ENCODE measurements around the gene SYT1.

Gene SYT1

DNA sequence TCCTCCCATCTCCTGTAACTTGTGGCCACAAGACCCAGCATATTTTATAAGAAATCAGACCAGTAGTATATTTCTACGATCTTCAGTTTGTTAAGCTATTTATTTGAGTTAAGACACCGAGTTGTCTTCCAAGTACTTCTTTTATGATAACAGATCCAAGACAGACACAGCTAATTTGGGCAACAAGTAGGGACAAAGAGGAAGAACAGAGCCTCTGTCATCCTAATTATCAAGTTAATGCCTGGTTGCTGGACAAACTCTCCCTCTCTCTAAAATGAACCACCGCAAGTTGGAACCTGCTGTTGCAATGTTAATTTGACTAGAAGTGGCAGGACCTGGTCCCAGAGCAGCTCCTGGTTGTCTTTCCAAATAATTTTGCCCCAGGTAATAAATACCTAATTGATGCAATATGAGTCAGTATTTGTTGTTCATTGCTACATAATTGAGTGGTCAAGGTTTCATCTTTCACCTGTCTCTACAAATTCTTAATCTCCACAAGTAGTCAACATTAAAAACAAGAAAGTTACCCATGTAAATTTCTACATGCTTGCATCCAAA, 502.5 kb downstream of the SYT1 start:
- no peak for DNase-seq

DNA sequence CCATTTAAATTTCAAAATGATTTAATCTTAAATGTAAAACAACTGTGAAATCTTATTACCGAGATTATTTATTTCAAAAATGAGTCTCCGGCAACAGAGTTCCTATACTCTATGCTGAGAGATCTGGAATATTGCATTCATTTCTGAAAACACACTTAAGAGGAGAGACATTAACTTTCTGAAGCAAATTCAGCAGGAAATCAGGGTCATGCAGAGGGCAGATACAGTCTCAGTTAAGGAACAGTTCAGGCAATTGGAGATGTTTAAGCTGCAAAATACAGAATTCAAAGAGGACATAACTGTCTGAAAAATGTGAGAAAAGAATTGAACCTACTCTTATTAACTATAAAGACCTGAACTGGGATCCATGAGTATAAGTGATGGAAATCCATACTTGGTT, 505.4 kb downstream of the SYT1 start:
- no peak for DNase-seq

DNA sequence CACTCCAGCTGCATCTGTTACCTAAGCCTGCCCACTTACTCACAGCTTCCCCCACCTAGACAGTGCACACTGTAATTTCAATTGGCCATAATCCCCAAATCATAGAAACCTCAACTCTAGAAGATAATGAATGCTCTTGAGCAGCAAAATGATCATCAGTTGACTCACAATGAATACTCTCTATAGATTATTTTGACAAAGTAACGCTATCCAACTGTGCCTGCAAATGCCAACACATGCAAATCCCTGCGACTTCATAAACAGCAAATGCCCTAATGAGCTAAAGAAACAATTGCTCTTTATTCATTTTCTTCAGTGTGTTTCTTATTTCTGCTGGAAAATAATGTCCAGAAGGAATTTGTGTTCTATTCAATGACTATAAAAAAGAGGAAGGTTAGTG, 506.7 kb downstream of the SYT1 start:
- DNase-seq: no peak

DNA sequence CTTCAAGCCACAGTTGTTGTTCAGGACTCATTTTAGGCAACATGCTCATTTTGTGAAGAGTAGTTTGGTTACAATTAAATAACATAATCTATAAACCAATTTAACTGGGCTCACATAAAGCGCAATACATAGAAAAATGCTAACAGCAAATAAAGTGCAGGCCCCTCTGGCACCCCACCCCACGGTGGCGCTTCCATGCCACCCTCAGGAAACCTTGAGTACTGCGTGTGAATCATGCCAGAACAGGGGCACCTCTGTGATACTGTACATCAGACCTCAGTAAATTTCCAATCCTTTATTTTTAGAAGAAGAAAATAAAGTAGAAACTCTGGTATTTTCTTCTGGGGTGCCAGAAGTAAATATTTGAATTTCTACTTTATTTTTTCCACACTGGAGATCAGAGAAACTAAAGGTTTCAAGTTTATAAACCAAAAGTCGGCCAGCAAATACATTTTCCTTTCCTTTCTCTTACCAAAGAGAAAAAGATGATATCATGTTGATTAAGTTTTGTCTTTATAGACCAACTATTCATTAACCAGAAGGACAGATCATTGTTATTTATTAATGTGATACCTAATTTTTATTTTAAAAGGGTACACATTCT, 509.4 kb downstream of the SYT1 start:
- no peak for DNase-seq

DNA sequence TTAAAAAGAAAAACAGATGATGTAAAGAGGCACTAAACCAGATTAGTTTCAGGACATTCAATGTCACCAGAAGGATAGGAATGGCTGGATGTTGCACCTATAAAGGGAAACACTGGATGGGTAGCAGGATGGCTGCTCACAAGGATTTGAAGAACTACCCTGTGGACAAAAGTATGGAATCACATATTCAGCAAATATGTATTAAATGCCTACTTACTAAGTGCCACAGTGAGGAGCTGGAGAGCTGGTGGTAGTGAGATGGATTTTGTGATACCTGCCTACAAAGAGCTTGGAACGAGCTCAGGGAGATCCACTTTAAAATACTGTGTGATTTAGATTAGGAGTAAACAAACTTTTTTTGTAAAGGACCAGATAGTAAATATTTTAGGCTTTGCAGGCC, 510.0 kb downstream of the SYT1 start:
- DNase-seq: no peak

DNA sequence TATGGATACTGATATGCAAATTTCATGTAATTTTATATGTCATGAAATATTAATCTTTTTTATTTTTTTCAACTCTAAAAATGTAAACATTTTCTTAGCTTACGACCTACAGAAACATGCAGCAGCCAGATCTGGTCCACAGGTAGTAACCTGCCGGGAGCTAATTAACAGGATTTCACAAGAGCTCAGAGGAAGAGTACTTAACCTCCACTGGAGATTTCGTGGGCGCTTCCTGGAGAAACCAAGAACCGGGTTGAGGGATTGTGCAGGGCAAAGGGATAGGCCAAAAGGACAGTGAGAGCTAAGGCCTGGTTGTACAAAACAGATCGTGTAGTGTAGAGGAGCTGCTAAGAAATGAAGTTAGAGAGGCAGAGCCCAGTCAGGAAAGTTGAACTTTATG, 510.5 kb downstream of the SYT1 start:
- no peak for DNase-seq

DNA sequence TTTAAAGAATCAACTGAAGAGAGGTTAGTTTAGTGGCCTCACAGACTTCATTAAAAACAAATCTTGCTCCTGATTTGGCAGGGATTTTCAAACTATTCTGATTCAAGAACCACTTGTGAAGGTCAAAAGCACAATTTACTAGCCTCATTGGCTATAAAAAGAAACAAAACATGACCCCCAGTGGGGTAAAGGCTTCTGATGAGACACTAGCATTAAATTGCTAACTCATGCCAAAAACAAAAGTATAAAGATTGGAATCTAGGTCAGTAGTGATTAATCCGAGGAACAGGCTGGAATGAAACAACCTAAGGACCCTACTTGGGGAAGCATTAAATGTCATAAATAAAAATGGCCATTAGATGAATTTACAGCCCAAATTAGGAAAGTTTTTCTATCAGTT, 513.9 kb downstream of the SYT1 start:
- no peak for DNase-seq

DNA sequence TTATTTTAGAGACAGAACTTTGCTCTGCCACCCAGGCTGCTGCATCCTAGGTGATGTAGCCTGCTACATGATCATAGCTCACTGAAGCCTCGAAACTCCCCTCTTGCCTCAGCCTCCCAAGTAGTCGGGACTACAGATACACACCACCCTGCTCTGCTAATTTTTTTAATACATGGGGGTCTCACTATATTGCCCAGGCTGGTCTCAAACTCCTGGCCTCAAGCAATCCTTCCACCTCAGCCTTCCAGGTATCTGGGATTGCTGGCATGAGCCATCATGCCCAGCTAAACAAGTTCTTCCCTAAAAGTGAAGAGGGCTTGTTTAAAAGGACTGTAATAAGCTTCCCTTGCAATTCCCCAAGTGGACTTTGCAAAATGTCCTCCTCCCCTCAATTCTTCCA, 515.8 kb downstream of the SYT1 start:
- no peak for DNase-seq

DNA sequence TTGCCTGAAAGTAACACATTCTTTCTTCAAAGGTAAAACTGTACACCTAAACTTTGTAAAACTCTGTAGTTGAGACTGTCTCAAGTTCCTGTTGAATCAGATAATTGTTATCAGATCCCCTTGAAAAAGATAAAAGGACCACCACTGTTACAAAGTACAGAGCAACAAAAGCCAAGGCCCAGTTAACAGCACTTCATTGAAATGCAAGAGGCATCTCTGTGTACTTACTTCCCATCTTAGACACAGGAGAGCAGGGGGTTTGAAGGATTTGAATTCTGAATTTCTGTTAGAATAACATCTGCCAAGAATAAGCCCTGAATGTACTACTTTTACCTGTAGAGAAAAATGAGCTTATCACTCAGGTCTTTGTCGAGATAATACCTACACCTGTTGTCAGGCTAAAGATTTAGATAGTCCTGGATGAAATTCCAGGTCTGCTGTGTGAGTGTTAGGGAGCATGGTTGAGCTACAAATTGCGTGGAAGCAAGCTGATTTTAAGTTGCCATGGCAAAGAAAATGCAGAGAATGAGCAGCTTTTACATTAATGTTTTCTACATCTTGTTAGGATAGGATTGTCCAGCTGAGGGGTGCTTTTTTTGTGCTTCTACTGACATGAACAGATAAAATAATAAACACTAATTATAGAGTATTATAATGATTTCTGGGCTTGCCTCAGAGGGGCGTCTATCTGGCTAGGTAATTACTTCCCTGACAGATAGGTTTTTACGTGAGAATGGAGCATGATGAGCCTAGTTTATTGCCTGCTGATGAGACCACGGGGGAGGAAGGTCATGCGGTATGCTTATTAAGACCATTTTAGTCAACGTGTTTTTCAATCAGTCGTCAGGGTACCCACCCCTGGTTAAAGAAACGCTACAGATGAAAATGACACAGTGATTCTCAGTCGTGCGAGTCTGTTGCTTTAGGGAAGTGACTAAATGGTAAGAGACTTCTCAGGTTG, 517.0 kb downstream of the SYT1 start:
- no peak for DNase-seq

DNA sequence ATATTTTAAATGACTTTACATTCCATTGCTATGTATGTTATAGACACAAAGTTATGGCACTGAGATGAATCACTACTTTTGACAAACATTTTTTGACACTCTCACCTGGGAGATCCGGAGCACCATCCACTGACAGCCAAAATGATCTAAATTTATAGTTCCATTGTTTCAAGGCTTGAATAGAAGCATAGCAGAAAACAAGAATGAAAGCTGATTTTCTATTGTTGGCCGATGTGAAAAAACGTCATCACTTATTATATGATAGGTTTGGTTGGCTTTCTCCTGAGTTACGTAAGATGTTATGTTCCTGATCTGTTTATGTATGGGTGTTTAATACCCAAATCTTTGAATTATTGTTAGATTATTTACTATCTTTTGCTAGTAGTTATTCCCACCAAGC, 520.0 kb downstream of the SYT1 start:
- no peak for DNase-seq

DNA sequence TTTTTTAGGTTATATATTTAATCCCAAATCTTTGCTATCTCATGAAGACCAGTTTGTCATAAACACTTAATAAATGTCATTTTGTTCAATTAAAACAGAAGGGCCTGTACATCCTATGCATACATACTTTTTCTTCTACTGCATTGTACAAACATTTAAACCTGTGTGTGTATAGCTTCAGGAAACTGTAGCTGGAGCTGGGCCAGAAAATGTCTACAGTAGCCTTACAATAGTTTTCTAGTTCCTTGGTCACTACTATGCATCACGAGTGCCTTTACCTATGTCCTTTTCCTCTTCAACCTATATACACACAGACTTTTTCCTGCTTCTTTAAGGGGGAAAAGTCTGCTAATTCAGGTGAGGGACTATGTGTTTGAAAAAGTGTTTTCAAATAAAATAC, 523.4 kb downstream of the SYT1 start:
- DNase-seq: no peak

DNA sequence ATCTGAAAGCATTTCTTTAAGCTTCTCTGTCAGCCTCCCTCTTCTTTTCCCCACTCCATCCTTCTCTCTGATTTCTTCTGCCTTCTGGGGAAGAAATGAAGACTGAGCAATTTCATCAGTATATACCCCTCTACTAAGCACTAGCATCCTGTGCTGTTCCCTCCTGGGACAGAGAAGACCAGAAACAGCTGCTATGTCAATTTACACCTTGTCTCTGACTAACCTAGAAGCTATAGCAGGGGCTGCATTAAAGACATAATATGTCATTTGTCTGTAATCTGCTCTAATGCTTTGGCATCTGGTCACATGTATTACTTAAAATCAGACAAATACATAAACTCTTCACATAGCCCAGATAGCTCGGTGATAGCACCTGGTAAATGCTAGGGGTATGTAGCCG, 529.3 kb downstream of the SYT1 start:
- no peak for DNase-seq

DNA sequence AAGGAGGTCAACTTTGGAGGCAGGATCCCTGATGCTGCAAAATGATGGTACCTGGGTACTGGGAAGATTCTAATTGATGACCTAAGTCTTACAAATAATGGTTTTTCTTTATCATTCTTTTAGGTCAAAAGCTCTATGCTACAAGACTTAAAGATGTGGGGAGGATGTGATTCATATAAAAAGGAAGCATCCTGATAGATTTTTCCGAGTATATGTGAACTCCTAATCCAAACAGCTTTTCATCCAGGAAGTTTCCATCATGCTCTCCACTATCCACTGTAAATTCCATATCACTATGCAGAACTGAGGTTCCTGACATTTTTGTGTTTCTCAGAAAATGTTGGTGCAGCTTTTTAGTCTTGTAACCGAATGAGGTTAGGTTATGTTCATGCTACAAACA, 533.0 kb downstream of the SYT1 start:
- DNase-seq: no peak

DNA sequence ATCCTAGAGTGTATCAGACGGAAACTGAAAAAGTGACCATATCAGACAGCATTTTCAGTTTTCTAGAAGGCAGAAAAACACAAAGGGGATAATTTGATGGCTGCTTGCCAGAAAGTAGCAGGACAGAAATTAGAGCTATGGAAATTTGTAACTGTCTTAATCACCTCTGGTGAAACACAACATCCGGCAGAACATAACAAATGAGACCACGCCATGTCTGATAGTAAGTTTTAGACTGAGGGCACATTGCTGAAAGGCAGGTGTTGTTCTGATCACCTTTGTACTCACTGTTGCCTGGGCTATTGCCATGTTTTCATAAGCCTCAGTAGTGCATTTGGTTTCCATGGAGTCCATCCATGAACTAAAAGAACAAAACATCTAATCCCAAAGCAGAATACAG, 535.9 kb downstream of the SYT1 start:
- no peak for DNase-seq

DNA sequence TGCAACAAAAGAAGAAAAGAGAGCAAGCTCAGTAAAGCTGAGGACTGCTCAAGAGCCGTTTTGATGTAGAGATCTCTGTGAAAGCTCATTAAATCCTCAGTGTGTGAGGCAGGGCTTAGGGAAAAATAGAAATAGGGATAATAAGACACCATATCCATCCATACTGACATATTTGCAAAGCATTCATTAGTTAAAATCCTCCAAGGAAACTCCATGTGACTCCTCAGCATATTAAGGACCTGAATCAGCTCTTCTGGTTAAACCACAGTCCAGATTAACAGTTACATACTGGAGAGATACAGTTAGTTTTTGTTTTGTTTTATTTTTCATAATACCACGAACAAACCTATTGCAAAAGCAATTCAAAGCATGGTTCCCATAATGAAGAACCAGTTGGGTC, 538.0 kb downstream of the SYT1 start:
- no peak for DNase-seq

DNA sequence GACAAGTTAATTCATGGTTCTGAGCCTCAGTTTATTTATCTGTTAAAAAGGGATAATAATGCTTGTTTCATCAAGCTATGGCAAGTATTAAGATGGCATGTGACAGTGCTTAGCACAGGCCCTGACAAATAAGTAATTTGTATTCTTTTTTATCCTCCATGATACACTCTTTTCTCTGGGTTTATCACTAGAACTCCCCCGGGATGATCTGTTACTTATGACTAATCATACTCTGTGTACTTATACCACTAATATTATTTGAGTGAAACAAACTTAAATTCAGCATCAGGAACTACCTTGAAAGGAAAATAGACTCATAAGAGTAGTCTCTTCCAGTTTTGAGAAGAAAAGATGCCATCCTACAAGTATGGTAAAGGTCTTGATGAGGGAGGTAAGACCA, 542.4 kb downstream of the SYT1 start:
- DNase-seq: no peak

DNA sequence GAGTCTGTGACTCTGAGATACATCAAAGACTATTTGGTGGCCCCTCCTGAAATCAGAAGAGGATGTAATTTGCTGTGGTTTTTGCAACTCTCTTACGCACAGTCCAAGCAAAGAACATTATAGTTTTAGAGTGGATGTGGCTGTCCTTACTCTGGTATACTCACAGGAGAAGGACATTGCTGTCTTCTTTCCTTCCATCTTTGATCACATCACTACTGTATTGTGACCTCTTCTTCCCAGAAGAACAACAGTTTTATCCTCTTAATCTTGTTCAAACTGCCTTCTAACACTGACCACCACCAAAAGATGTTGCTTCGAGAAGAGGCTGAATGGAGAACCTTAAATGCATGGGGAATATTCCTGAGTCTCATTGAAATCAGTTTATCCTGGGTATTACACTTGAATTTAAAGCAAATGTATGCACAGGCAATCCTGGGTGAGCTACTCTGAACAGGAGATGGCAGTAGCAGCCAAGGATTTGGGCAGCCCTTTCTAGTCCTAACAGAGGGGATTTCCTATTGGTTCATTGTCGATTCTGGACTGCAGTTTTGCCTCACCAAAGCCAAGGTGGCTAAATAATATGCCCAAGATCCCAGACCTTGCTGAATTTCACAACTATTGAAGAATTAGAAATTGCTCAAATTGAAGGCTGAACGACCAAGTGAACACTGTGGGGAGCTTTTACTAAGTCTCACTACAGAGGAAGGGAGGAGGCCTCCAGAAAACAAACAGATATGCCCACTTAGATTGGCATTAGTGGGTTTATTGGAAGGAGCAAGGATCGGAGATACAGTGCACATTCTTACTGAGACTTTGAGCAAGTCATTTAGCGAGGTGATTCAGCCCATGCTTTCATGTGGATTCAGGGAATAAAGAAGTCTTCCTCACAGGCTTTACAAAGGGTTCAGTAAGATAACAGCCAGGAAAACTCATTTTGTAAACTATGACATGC, 543.4 kb downstream of the SYT1 start:
- no peak for DNase-seq

DNA sequence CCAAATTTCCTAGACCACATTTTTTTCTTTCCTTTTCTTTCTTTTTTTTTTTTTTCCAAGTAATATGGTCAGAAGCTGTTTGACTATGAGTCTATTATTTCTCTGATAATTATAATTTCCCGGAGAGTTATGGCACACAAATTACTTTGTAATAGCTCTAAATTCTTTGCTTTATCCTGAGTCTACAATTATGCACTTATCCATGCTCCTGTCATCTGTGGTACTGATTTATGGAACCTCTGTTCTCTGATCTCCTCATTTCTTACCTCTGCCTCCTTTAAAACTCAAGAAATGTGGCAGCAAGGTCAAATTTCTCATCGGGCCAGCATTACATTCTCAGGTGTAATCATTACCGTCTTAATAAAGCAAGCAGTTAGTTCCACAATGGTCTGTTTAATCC, 544.1 kb downstream of the SYT1 start:
- no peak for DNase-seq

DNA sequence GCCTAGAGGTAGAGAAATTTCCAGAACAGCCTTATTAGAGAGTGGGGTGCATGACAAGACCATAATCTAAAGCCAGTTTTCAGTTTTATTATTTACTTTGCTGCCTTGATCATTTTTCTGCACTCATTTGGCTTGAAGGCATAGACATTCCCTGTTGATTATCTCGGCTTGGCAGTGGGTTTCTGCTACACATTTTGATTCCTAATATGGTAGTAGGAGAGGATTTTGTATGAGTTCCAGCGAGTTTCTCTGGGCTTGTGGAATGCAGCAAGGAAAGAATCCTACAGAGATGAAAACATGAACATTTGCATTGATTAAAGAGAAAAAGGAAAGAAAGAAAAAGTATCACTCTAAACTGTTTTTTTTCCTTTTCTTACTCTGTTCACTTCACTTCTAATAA, 545.0 kb downstream of the SYT1 start:
- no peak for DNase-seq

DNA sequence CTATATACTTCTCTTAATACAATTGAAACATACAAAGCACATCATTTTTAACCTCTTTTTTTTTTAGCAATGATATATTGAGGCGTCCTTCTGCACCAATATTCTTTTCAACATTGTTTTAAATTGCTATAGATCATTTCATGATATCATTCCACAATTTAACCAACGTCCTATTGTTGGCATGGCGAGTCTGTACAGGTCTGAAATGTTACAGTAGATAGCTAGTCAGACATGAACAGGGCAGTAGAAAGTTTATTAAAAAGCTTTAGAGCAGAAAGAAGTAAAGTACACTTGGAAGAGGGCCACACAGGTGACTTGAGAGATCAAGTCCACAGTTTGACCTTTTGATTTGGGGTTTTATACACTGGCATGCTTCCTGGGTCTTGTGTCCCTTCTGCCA, 547.2 kb downstream of the SYT1 start:
- DNase-seq: no peak

DNA sequence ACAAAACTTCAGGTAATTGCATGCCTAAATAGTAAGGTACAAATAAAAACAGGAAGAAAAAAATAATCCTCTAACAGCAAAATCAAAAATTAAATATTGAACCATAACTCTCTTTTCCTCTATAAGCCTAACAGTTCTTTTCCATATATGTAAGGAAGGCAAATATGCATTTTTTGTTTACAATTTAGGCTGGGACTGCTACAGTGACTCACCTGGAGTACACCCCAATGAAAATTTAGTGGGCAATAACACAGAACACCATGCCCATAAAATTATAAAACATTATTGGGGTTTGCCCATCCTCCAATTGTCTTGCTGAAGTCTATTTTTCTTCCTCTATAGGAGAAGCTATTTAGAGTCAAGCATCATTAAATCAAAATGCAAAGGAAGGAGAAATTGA, 549.2 kb downstream of the SYT1 start:
- no peak for DNase-seq

DNA sequence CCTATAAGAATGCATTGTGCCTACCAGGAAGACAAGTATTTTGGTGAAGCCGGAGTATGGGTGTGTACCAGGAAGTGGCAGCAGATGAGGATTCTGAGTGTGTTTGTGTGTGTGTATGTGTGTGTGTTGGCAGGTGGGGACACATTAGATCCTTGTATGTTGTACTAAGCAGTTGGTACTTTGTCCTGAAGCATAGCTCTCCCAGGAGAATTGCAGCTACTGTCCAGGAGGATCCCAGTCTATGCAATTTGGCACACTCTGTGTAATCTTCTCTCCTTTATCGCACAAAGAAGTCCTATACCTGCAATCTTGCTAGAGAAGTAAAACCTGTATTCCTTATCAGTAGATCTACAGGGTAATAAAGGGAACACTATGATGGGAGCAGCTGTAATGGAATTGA, 549.7 kb downstream of the SYT1 start:
- no peak for DNase-seq

DNA sequence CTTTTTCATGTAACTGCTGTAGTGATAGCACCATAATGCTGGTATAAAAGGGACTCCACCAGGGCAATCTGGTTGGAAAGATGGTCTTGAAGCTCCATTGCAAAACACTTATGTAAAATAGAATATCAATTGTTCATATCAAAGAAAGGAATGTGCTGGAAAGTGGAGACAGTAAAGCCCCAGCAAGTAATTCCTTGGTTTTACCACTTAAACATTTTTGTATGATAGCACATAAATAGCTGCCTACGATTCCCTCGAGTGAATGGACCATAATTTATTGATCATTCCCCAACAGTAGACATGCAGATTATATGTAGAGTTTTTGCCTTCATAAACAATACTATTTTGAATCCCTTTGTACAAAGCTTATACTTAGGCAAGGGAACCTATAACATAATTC, 550.7 kb downstream of the SYT1 start:
- DNase-seq: no peak
